Smooth muscle cell (in vitro differentiated cells): Measurements from ENCODE around the gene AHI1. TPM values are rescaled to one million over a fixed set of nuclear protein-coding genes. Genes with fewer than 3 reads are reported as not detected.

Experiments
- DNase-seq: peaks from one replicate; lab custom pipeline; 2025; ENCODE audit not compliant: unreplicated experiment; lab: John Stamatoyannopoulos, UW
- H2AFZ ChIP-seq: fragments of 200-600 bp; sonication (generic); 2 replicates; pipeline ENCODE4 v1.6.0; 2016; ENCODE audit warnings: antibody characterized with exemption, low read depth, mild to moderate bottlenecking
- H3F3A ChIP-seq: fragments of 200-600 bp; sonication (generic); 2 replicates; pipeline ENCODE4 v1.6.0; 2017; ENCODE audit warnings: antibody characterized with exemption, low read depth
- H3K27ac ChIP-seq: fragments of 200-600 bp; sonication (generic); 2 replicates; pipeline ENCODE4 v1.5.1; 2016; ENCODE audit warnings: low read depth, mild to moderate bottlenecking
- H3K27me3 ChIP-seq: fragments of 200-600 bp; sonication (generic); 2 replicates; pipeline ENCODE4 v1.6.1; 2016; ENCODE audit warnings: low read depth, mild to moderate bottlenecking
- H3K36me3 ChIP-seq: fragments of 200-600 bp; sonication (generic); 2 replicates; pipeline ENCODE4 v1.5.1; 2016; ENCODE audit warnings: low read depth
- H3K4me1 ChIP-seq: fragments of 200-600 bp; sonication (generic); 2 replicates; pipeline ENCODE4 v1.5.1; 2016; ENCODE audit warnings: low read depth
- H3K4me2 ChIP-seq: fragments of 200-600 bp; sonication (generic); 2 replicates; pipeline ENCODE4 v1.6.0; 2016; ENCODE audit warnings: mild to moderate bottlenecking
- H3K4me3 ChIP-seq: fragments of 200-600 bp; sonication (generic); 2 replicates; pipeline ENCODE4 v1.5.1; 2016; ENCODE audit warnings: mild to moderate bottlenecking
- H3K79me2 ChIP-seq: fragments of 200-600 bp; sonication (generic); 2 replicates; pipeline ENCODE4 v1.6.0; 2016; ENCODE audit warnings: low read depth, mild to moderate bottlenecking
- H3K9ac ChIP-seq: fragments of 200-600 bp; sonication (generic); 2 replicates; pipeline ENCODE4 v1.6.0; 2016; ENCODE audit warnings: low read depth
- H3K9me3 ChIP-seq: fragments of 200-600 bp; sonication (generic); replicated peaks from 2 replicates; pipeline ENCODE4 v1.5.1; 2016; ENCODE audit warnings: low read depth
- H4K20me1 ChIP-seq: fragments of 200-600 bp; sonication (generic); 2 replicates; pipeline ENCODE4 v1.6.0; 2016; ENCODE audit warnings: low read depth
- CTCF ChIP-seq: fragments of 200-600 bp; sonication (generic); IDR thresholded peaks from 2 replicates; pipeline ENCODE4 v1.5.1; 2017; ENCODE audit warnings: borderline replicate concordance, mild to moderate bottlenecking, antibody characterized with exemption; ENCODE audit not compliant: insufficient read depth, poor library complexity, severe bottlenecking
- WGBS: methylation state at CpG from one replicate; pipeline ENCODE4 v1.1.7; 2016; ENCODE audit warnings: low lambda C conversion rate; 5-methylcytosine and 5-hydroxymethylcytosine counted together
- polyA plus RNA-seq: library from polyadenylated mRNA; unstranded; fragments of >200 nt; fragmentation: Nextera tagmentation; extraction: Ambion mirVana; gene quantifications from 2 replicates; pipeline ENCODE4 v1.2.1, GENCODE V29; 2016
- total RNA-seq: library from RNA; depleted of rRNA; stranded (reverse); fragments of >200 nt; gene quantifications from 2 replicates; pipeline ENCODE4 v1.2.3, GENCODE V29; 2014

Gene AHI1
- total and polyA plus RNA-seq, 2 experiments from 2014 or later, result 16.0 to 18.8 TPM

GRCh38 chr6:135298455-135298854 lies 199.1 kb downstream of the AHI1 start:
- no peak for TF ChIP-seq CTCF
- H3K9me3 ChIP-seq, result no peaks in the 10 kb centered on the region
- no peak overlapping the region for H3K9ac ChIP-seq
- no peak for DNase-seq
- no peak overlapping the region for H2AFZ ChIP-seq
- no peak overlapping the region for H3K4me3 ChIP-seq
- no peaks in the 10 kb centered on the region for H4K20me1 ChIP-seq
- H3K79me2 ChIP-seq, result no peaks in the 10 kb centered on the region
- no peaks in the 10 kb centered on the region for H3K36me3 ChIP-seq
- WGBS, result 92% methylated on average over 2 of the region's 2 CpGs
- H3K4me1 ChIP-seq, result no peaks in the 10 kb centered on the region
- H3F3A ChIP-seq, result no peaks in the 10 kb centered on the region
- no peak overlapping the region for H3K4me2 ChIP-seq
- H3K27me3 ChIP-seq, result no peaks in the 10 kb centered on the region
- no peak overlapping the region for H3K27ac ChIP-seq

GRCh38 chr6:135296715-135297114 lies 200.8 kb downstream of the AHI1 start:
- H3K27me3 ChIP-seq, result no peaks in the 10 kb centered on the region
- WGBS, result 98% methylated on average over 2 of the region's 2 CpGs
- H4K20me1 ChIP-seq, result no peaks in the 10 kb centered on the region
- no peak overlapping the region for H3K4me3 ChIP-seq
- H3K4me2 ChIP-seq, result no peak overlapping the region
- H3F3A ChIP-seq, result no peaks in the 10 kb centered on the region
- H2AFZ ChIP-seq, result no peak overlapping the region
- no peaks in the 10 kb centered on the region for H3K9me3 ChIP-seq
- no peak overlapping the region for H3K27ac ChIP-seq
- H3K79me2 ChIP-seq, result no peaks in the 10 kb centered on the region
- DNase-seq, result no peak
- no peak overlapping the region for H3K9ac ChIP-seq
- H3K36me3 ChIP-seq, result no peaks in the 10 kb centered on the region
- no peaks in the 10 kb centered on the region for H3K4me1 ChIP-seq
- TF ChIP-seq CTCF, result no peak

- no peak for TF ChIP-seq CTCF
- Histone ChIP-seq H3K4me1 (no peaks in the 10 kb centered on the region), H3K9me3 (no peaks in the 10 kb centered on the region), H3K4me3 (no peak overlapping the region), H3F3A (no peaks in the 10 kb centered on the region), H3K9ac (no peak overlapping the region), H2AFZ (no peak overlapping the region), H3K79me2 (no peaks in the 10 kb centered on the region), H3K27me3 (no peaks in the 10 kb centered on the region), H4K20me1 (no peaks in the 10 kb centered on the region), H3K27ac (no peak overlapping the region), H3K4me2 (no peak overlapping the region), H3K36me3 (no peaks in the 10 kb centered on the region)
- DNase-seq, result no peak
- 96% methylated on average over 1 of the region's 1 CpG for WGBS
Measured at GRCh38 chr6:135295085-135295484, 202.5 kb downstream of the AHI1 start.

GRCh38 chr6:135291288-135292076 lies 206.1 kb downstream of the AHI1 start:
- no peak for DNase-seq

More at GRCh38 chr6:135291288-135292076, 206.1 kb downstream of the AHI1 start:
- H3K4me3 ChIP-seq, result no peak overlapping the region
- no peaks in the 10 kb centered on the region for H4K20me1 ChIP-seq
- no peak overlapping the region for H3K4me2 ChIP-seq
- no peak overlapping the region for H3K9ac ChIP-seq
- H3K9me3 ChIP-seq, result no peaks in the 10 kb centered on the region
- no peaks in the 10 kb centered on the region for H3K4me1 ChIP-seq
- no peaks in the 10 kb centered on the region for H3K27me3 ChIP-seq
- no peak overlapping the region for H2AFZ ChIP-seq
- H3K79me2 ChIP-seq, result no peaks in the 10 kb centered on the region
- no peaks in the 10 kb centered on the region for H3F3A ChIP-seq
- H3K27ac ChIP-seq, result no peak overlapping the region
- no peaks in the 10 kb centered on the region for H3K36me3 ChIP-seq
- TF ChIP-seq CTCF, result no peak
- WGBS, result 75% methylated on average over 3 of the region's 3 CpGs
